Measurements from ENCODE around the gene MYO7A.

The MYO7A gene

DNA sequence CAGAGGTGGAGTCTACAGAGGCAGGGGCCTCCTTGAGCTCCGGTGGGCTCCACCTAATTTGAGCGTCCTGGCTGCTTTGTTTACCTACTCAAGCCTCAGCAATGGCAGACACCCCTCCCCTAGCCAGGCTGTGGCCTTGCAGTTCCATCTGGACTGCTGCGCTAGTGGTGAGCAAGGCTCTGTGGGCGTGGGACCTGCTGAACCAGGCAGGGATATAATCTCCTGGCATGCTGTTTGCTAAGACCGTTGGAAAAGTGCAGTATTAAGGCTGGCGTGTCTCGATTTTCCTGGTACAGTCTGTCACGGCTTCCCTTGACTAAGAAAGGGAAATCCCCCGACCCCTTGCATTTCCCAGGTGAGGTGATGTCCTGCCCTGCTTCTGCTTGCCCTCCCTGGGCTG is 95.8 kb downstream of the MYO7A start:
- TF ChIP-seq GATA2 (IDR thresholded peaks at IDR 0.05; ENCODE audit: low read depth, low read length): no peak
- no peak for TF ChIP-seq GATA3 (IDR thresholded peaks at IDR 0.05; ENCODE audit: low read depth, low read length)

DNA sequence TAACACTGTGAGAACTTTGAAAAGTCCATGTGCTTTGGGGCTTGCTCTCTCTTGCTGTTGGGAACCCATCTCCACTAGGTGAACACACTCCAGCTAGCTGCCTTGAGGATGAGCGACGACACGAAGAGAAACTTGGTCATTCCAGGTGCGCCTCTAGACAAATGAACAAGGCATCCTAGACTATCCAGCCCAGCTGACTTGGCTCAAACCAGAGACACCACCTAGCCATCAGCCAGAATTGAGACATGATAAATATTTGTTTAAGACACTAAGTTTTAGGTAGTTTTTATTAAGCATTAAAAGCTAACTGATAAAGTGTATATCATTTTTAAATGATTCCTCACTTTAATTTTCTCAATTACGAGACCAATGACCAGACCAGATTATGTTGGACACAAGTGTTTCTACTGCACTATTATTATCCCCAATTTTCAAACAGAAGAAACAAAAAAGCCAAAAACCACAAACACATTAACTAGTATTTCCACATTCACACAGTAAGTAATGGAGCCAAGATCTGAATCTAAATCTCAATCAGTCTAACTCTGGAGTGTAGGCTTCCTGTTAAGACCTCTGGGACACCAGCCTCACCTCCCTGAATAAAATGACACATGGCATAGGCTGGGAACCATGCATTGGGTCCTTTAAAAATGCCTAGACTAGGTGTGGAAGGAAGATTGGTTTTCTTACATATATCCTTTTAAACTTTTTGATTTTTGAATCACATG is 103.0 kb downstream of the MYO7A start:
- TF ChIP-seq GATA2 (IDR thresholded peaks at IDR 0.05; ENCODE audit: low read depth, low read length) (no peak), GATA3 (IDR thresholded peaks at IDR 0.05; ENCODE audit: low read depth, low read length) (no peak)

DNA sequence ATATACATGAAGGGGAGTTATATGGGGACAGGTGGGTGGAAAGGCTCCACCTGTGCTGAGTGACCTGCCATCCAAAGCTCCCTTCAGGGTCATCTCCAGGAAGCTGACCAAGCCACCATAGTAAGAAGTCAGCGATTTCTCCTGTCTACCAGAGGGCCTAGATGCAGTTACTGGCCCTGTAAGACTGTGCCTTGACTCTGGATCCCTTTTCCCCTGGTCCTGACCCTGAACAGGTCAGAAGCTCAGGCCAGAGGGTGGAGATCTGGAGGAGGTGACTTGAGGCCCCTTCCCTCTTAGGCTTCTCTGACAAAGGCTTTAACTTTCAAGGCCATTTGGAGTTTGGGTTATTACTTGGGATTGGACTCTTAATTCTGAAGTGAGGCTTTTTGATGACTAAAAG is 103.8 kb downstream of the MYO7A start:
- TF ChIP-seq GATA2 (IDR thresholded peaks at IDR 0.05; ENCODE audit: low read depth, low read length) (no peak), GATA3 (IDR thresholded peaks at IDR 0.05; ENCODE audit: low read depth, low read length) (no peak)

DNA sequence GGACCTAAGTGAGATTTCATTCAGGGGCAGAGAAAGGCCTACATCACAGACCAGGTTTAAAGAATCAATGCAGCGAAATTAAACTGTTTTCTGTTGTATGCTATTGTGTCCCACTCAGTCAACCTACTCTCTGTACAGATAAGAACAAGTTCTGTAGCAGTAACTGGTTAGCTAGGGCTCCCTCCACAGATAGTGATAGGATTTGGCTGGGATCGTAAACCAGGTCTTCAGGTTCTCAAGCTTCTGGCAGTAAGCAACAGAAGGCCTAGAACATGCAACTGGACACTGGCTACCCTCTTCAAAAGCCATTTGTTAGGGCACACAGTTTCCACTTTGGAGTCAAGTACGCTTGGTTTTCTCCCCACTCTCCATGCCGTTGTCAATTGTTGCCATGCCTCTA is 104.2 kb downstream of the MYO7A start:
- no peak for TF ChIP-seq GATA2 (IDR thresholded peaks at IDR 0.05; ENCODE audit: low read depth, low read length)
- no peak for TF ChIP-seq GATA3 (IDR thresholded peaks at IDR 0.05; ENCODE audit: low read depth, low read length)

DNA sequence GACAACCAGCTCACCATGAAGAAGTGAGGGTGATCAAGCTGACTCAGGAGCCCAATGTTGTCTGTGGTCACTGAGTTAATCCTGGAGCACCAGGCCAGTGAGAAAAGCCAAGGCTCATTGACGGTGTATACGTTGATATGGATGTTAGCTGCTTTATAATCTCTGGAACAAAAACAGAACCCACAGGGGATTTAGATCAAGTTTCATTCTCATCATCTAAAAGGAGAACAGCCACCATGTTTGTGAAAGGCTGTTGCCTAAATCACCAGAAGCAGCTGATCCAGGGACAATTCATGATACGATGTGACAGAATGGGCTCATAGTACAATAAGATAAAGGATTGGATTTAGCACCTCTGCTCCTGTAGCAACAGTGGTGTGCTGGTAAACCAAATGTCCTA is 105.0 kb downstream of the MYO7A start:
- TF ChIP-seq GATA3 (IDR thresholded peaks at IDR 0.05; ENCODE audit: low read depth, low read length) (no peak), GATA2 (IDR thresholded peaks at IDR 0.05; ENCODE audit: low read depth, low read length) (no peak)

DNA sequence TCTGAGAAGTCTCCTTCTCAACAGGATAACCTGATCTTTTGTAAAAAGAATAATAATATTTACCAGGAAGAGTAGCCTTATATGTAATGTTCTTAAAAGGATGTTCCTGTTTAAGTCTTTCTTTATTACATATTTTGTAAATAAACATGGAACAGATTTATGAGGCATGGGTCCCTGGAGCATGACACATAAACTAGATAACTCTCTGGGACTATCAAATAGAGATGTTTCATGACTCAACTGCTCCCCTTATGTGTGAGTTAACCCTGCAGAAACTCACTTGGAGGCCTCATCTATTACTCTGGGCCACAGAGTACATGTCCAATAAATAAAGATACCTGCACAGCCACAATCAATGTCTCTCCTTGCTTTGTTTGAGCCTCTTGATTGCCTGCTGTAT is 108.9 kb downstream of the MYO7A start:
- TF ChIP-seq GATA3 (IDR thresholded peaks at IDR 0.05; ENCODE audit: low read depth, low read length) (no peak), GATA2 (IDR thresholded peaks at IDR 0.05; ENCODE audit: low read depth, low read length) (no peak)

DNA sequence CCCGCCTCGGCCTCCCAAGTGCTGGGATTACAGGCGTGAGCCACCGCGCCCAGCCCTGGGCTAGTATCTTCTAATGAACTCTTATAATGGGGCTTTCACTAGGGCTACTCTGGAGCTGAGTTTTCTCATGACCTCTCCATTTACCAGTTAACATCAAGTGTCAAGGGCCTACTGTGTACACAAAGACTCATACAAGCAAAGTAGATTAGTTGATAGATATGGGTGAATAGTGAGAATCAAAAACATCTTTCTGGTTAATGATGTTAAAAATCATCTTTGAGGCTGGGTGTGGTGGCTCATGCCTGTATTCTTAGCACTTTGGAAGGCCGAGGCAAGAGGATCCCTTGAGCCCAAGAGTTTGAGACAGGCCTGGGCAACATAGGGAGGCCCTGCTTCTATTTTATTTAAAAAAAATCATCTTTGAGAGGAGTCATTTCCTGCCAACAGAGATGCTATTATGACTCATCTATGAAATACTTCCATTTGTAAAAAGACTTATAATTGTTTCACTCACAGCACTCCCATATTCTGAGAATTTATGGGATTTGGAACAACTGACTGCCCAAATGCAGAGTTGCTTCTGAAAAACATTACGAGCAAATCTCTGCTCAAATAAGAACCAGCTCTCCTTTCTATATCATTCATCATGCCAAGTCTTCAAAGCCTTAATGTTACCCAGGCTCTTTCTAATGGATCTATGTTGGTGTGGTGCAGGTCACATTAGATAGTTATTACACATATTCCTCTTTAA is 116.4 kb downstream of the MYO7A start:
- no peak for TF ChIP-seq GATA2 (IDR thresholded peaks at IDR 0.05; ENCODE audit: low read depth, low read length)

DNA sequence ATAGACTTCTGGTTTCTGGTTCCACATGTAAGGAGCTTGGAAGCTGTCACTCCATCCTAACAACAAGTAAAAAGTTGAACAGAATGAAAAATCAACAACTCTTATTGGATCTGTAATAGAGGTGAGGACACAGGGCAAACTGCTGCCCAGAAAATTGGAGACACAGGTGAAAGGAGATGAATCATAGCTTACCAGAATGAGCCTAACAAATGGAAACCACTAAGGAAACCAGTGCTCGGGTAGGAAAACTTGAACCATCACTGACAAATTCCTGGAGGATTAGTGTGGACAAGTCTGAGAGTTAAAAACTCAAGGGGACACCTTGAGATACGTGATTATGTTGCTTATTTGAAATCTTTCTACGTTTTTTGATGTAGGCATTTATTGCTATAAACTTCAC is 121.4 kb downstream of the MYO7A start:
- TF ChIP-seq GATA3 (IDR thresholded peaks at IDR 0.05; ENCODE audit: low read depth, low read length) (no peak), GATA2 (IDR thresholded peaks at IDR 0.05; ENCODE audit: low read depth, low read length) (no peak)

DNA sequence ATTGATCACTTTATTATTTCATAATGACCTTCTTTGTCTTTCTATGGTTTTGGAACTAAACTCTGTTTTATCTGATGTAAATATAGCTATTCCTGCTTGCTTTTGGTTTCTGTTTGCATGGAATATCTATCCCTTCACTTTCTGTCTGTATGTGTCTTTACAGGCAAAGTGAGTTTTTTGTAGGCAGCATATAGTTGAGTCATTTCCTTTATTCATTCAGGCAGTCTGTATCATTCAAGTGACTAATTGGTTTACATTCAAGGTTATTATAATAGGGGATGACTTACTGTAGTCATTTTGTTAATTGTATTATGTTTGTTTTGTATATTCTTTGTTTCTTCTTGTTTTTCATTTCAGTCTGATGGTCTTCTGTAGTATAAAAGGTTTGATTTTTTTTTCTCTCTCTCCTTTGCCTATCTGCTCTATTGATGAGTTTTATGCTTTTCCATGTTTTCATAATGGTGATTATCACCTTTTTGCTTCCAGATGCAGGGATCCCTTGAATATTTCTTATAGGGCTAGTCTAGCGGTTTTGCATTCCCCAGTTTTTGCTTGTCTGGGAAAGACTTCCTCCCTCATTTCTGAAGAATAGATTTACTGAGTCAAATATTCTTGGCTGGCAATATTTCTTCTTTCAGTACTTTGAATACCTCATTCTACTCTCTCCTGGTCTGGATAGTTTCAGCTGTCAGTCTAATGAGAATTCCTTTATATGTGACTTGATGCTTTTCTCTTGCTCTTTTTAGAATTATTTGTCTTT is 123.0 kb downstream of the MYO7A start:
- TF ChIP-seq GATA2 (IDR thresholded peaks at IDR 0.05; ENCODE audit: low read depth, low read length) (no peak), GATA3 (IDR thresholded peaks at IDR 0.05; ENCODE audit: low read depth, low read length) (no peak)

DNA sequence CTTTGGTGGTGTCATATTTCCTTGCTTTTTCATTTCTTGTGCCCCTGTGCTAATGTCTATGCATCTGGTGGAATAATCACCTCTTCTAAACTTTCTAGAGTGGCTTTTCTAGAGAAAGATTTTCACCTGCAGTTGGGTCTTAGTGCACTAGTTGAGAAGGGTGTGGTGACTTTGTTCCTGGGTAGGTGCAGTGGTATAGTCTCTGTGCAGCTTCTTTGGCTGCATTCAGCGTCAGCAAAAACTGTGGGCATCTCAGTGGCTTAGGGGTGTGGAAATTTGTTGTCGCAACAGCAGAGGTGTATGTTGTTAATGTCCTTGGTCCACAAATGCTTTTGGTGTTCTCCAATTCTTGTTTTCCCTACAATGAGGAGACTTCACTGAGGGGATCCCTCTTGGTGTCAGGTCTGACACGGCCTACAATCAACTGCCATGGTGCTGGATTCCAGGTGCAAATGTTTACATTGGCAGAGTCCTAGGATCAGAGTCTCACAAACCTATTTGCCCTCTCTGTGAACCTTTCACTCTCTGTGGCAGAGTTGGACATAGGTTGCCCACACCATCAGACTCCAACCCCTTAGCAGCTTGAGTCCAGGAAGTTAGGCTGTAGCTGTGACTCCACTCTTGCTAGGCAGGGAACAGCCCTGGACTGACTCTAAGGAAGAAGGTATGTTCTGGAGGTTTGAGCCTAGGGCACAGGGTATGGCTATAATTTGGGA is 124.7 kb downstream of the MYO7A start:
- TF ChIP-seq GATA3 (IDR thresholded peaks at IDR 0.05; ENCODE audit: low read depth, low read length) (no peak), GATA2 (IDR thresholded peaks at IDR 0.05; ENCODE audit: low read depth, low read length) (no peak)

DNA sequence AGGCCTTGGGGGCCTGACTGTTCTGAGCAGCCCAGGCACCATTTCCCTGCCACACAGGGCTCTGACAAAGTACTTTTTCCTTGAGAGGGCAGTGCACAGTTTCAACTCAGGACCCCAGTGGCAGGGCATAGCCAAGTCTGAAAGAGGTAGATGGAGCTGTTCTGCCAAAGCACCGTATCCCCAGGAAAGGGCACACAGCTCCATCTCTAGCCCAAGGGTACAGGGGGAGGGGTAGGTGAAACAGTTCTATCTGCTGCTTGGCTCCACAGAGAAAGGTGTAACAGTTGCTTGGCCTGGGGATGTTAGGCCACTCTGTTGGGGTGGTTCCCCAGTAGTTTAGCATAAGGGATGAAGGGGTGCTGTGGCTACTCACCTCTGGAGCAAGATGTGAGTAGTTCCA is 125.6 kb downstream of the MYO7A start:
- TF ChIP-seq GATA2 (IDR thresholded peaks at IDR 0.05; ENCODE audit: low read depth, low read length) (no peak), GATA3 (IDR thresholded peaks at IDR 0.05; ENCODE audit: low read depth, low read length) (no peak)

DNA sequence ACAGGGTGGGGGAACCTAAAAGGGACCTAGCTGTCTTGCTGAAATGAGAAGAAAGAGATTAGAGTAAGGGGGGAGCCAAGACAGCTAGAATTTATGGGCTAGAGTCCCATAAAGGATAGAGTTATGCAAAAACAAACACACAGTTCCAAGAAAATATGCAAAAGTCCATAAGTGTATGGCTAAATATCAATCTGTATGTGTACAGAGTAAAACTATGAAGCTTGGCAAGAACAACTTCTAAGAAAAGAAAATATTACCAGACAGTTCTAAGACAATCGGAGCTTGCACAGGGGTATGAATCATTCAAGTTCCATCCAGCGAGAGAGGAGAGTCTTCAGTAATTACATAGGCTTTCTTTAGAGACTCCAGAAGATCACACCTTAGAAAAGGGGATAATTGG is 131.6 kb downstream of the MYO7A start:
- no peak for TF ChIP-seq GATA2 (IDR thresholded peaks at IDR 0.05; ENCODE audit: low read depth, low read length)
- no peak for TF ChIP-seq GATA3 (IDR thresholded peaks at IDR 0.05; ENCODE audit: low read depth, low read length)

DNA sequence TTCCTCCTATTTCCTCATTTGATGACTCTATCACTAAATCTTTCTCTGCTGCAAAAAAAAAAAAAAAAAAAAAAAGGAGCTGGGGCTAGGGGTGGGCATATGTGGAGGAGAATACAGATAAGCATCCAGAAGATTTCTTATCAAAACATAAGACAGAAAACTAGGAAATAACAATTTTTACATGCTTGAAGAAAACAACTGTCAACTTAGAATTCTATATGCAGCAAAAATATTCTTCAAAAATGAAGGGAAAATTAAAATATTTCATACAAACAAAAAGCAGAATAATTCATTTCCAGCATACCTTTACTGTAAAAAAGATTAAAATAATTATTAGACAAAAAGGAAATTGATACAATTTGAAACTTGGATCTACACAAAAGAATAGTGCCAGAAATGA is 134.8 kb downstream of the MYO7A start:
- no peak for TF ChIP-seq GATA3 (IDR thresholded peaks at IDR 0.05; ENCODE audit: low read depth, low read length)
- no peak for TF ChIP-seq GATA2 (IDR thresholded peaks at IDR 0.05; ENCODE audit: low read depth, low read length)
